Measurements from ENCODE around the gene TNS1. TPM values are rescaled to one million over a fixed set of nuclear protein-coding genes. Genes with fewer than 3 reads are reported as not detected.
A peak's percentile ranks its signal among the peaks of the same experiment; 100 is the strongest.

The TNS1 gene
- total RNA-seq, 2 donors from 2014 or later, result 3.3 to 4.2 TPM

DNA sequence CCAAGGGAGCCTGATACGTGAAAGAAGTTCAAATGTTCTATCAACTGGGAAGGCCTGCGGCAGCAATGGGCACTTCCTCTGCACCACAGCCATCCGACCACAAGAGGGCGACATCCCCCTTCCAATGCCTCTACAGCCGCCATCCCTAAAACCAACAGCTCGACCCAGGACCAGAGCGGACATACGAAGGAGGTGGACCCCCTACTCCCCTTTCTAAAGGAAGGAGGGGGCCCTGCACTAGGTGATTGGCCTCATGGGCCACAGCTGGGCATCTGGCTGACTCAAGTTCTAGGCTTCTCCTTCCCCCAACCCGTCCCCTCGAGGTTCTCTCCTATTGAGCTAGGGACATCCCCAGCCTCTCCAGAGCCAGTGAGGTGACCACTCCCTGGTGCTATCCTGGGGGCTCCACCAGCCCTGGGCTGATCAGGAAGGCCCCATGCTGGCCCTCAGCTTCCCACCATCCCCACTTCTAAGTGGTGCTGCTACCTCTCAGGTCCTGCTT is 217.2 kb downstream of the TNS1 start:
- 29 to 100% methylated on average over 1 to 10 of the region's 10 CpGs for WGBS, 2 experiments (ENCODE audit: insufficient coverage in 1 of 2, insufficient read length in 1 of 2)

DNA sequence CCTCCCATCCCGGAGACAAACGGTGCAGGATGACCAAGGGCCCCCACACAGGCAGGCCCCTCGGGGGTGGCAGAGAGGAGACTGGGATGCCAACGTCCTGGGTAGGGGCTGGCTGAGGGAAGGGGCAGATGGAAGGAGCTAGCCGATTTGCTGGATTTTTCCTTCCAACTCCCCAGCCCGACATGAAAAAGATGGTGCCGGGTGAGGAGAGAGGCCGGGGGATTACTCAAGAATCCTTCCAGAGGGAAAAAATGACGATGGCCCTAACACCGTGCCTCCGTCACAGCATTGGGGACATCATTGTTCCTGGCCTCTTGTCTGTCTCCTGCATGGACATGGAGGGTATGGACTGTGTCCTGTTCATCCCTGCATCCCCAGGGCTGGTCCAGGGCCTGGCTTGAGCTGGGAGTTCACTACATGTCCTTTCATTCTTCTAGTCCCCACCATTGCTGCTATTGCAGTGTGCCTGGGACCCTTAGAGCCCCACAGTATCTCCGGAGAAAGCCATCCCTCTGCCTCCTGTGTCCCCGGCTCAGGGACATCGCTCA is 217.7 kb downstream of the TNS1 start:
- Mint-ChIP-seq H3K27me3 (ENCODE audit: insufficient read depth) (peaks cover 24% of the 10 kb centered on the region), H3K4me3 (no peak overlapping the region), H3K4me1 (no peaks in the 10 kb centered on the region), H3K27ac (no peak overlapping the region), H3K9me3 (peaks cover 16% of the 10 kb centered on the region), H3K36me3 (ENCODE audit: low read depth) (no peaks in the 10 kb centered on the region)
- 74 to 83% methylated on average over 10 to 14 of the region's 14 CpGs for WGBS, 2 experiments (ENCODE audit: insufficient coverage in 1 of 2, insufficient read length in 1 of 2)
- Histone ChIP-seq H3K27ac (ENCODE audit: low read depth, low read length) (no peak overlapping the region), H3K9me3 (ENCODE audit: control insufficient read depth, low read length) (peaks cover 6% of the 10 kb centered on the region), H3K9ac (ENCODE audit: extremely low read depth, low read length, poor library complexity, severe bottlenecking) (no peak overlapping the region), H3K4me3 (ENCODE audit: low read length) (no peak overlapping the region), H3K27me3 (ENCODE audit: control insufficient read depth, insufficient read depth, low read length, poor library complexity, severe bottlenecking) (peaks cover 6% of the 10 kb centered on the region), H3K4me1 (ENCODE audit: control insufficient read depth, insufficient read depth, low read length) (no peaks in the 10 kb centered on the region), H3K36me3 (ENCODE audit: control insufficient read depth, insufficient read depth, low read length) (no peaks in the 10 kb centered on the region)
- TF ChIP-seq, protein P1, sequence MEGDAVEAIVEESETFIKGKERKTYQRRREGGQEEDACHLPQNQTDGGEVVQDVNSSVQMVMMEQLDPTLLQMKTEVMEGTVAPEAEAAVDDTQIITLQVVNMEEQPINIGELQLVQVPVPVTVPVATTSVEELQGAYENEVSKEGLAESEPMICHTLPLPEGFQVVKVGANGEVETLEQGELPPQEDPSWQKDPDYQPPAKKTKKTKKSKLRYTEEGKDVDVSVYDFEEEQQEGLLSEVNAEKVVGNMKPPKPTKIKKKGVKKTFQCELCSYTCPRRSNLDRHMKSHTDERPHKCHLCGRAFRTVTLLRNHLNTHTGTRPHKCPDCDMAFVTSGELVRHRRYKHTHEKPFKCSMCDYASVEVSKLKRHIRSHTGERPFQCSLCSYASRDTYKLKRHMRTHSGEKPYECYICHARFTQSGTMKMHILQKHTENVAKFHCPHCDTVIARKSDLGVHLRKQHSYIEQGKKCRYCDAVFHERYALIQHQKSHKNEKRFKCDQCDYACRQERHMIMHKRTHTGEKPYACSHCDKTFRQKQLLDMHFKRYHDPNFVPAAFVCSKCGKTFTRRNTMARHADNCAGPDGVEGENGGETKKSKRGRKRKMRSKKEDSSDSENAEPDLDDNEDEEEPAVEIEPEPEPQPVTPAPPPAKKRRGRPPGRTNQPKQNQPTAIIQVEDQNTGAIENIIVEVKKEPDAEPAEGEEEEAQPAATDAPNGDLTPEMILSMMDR (conservative IDR thresholded peaks at IDR 0.05), result no peak
- DNase-seq, result peak; percentile 29

More for the DNA sequence above, 217.2 kb downstream of the TNS1 start:
- H3K27ac Mint-ChIP-seq, result no peak overlapping the region
- TF ChIP-seq, protein P1 (conservative IDR thresholded peaks at IDR 0.05), result peak; percentile 97
- peaks cover 16% of the 10 kb centered on the region for H3K9me3 Mint-ChIP-seq
- H3K27me3 Mint-ChIP-seq (ENCODE audit: insufficient read depth), result peaks cover 24% of the 10 kb centered on the region
- H3K4me3 Mint-ChIP-seq, result no peak overlapping the region
- H3K4me1 Mint-ChIP-seq, result peaks cover 3% of the 10 kb centered on the region
- peaks cover 6% of the 10 kb centered on the region for H3K27me3 ChIP-seq (ENCODE audit: control insufficient read depth, insufficient read depth, low read length, poor library complexity, severe bottlenecking)
- DNase-seq, result peak; percentile 96
- peaks cover 6% of the 10 kb centered on the region for H3K9me3 ChIP-seq (ENCODE audit: control insufficient read depth, low read length)
- H3K4me3 ChIP-seq (ENCODE audit: low read length), result no peak overlapping the region
- no peaks in the 10 kb centered on the region for H3K36me3 ChIP-seq (ENCODE audit: control insufficient read depth, insufficient read depth, low read length)
- H3K27ac ChIP-seq (ENCODE audit: low read depth, low read length), result no peak overlapping the region
- H3K4me1 ChIP-seq (ENCODE audit: control insufficient read depth, insufficient read depth, low read length), result no peaks in the 10 kb centered on the region
- H3K9ac ChIP-seq (ENCODE audit: extremely low read depth, low read length, poor library complexity, severe bottlenecking), result no peak overlapping the region
- no peaks in the 10 kb centered on the region for H3K36me3 Mint-ChIP-seq (ENCODE audit: low read depth)

DNA sequence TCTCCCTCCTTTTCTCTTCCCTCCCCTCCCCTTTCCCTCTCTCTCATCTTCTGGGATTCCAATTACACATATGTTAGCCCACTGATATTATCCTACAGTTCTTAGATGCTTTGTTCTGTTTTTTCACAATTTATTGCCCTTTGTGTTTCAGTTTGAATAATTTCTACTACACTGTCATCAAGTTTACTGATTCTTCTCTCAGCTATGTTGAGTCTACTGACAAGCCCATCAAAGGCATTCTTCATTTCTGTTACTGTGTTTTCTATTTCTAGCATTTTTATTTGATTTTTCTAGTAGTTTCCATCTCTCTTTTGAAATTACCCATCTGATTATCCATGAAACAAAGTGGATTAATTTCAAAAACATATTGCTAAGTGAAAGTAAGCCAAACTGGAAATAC is 219.6 kb downstream of the TNS1 start:
- H3K27ac Mint-ChIP-seq, result no peak overlapping the region
- Histone ChIP-seq H3K9ac (ENCODE audit: extremely low read depth, low read length, poor library complexity, severe bottlenecking) (no peak overlapping the region), H3K27ac (ENCODE audit: low read depth, low read length) (no peak overlapping the region), H3K27me3 (ENCODE audit: control insufficient read depth, insufficient read depth, low read length, poor library complexity, severe bottlenecking) (peaks cover 6% of the 10 kb centered on the region), H3K9me3 (ENCODE audit: control insufficient read depth, low read length) (peaks cover 6% of the 10 kb centered on the region), H3K4me3 (ENCODE audit: low read length) (no peak overlapping the region), H3K36me3 (ENCODE audit: control insufficient read depth, insufficient read depth, low read length) (no peaks in the 10 kb centered on the region), H3K4me1 (ENCODE audit: control insufficient read depth, insufficient read depth, low read length) (no peaks in the 10 kb centered on the region)
- no peaks in the 10 kb centered on the region for H3K4me1 Mint-ChIP-seq
- TF ChIP-seq, protein P1 (conservative IDR thresholded peaks at IDR 0.05), result no peak
- no peaks in the 10 kb centered on the region for H3K36me3 Mint-ChIP-seq (ENCODE audit: low read depth)
- no peak overlapping the region for H3K4me3 Mint-ChIP-seq
- H3K9me3 Mint-ChIP-seq, result peaks cover 15% of the 10 kb centered on the region
- no peak for DNase-seq
- peaks cover 26% of the 10 kb centered on the region for H3K27me3 Mint-ChIP-seq (ENCODE audit: insufficient read depth)
